H1 (cell line): ENCODE measurements around the gene DOP1B. TPM values are rescaled to one million over a fixed set of nuclear protein-coding genes. Genes with fewer than 3 reads are reported as not detected.

ENCODE experiments used
- CTCF ChIA-PET: fragments of 300-600 bp; sonication (Branson Sonifier 250); formaldehyde crosslinking; loops from one replicate; lab custom pipeline; 2021; ENCODE audit not compliant: partially characterized antibody; lab: Charles Lee
- POLR2A ChIA-PET: fragments of 300-600 bp; sonication (Branson Sonifier 250); formaldehyde crosslinking; loops from one replicate; lab custom pipeline; 2021; ENCODE audit warnings: inconsistent platforms; ENCODE audit not compliant: partially characterized antibody; lab: Charles Lee
- DNase-seq, 2 experiments: peaks; one replicate each; pipeline versions ENCODE4 v3.0.0 to v3.0.0-alpha.2; 2010 to 2022; ENCODE audit warnings: low spot score in 2 of 2, low read depth in 1 of 2, mixed read lengths in 1 of 2
- FAIRE-seq: peaks from 2 replicates; lab custom pipeline; 2011; peaks lifted over from hg19 to GRCh38; lab: Jason Lieb, UNC
- H2AFZ ChIP-seq: 2 replicates; pipeline ENCODE4 v1.8.1; 2012; ENCODE audit warnings: low read length, inconsistent platforms
- H2AK5ac ChIP-seq: 2 replicates; pipeline ENCODE4 v1.6.1; 2013; ENCODE audit warnings: low read depth, low read length
- H2BK120ac ChIP-seq: replicated peaks from 2 replicates; pipeline ENCODE3; 2013; ENCODE audit warnings: low read depth, low read length, inconsistent platforms
- H2BK12ac ChIP-seq: 2 replicates; pipeline ENCODE4 v1.6.1; 2013; ENCODE audit warnings: low read depth, low read length
- H2BK15ac ChIP-seq: 2 replicates; pipeline ENCODE4 v1.6.1; 2013; ENCODE audit warnings: low read length
- H2BK20ac ChIP-seq: 2 replicates; pipeline ENCODE4 v1.6.1; 2013; ENCODE audit warnings: low read length
- H2BK5ac ChIP-seq: 2 replicates; pipeline ENCODE4 v1.6.1; 2013; ENCODE audit warnings: low read depth, low read length
- H3K14ac ChIP-seq: 2 replicates; pipeline ENCODE4 v1.6.1; 2013; ENCODE audit warnings: inconsistent platforms; ENCODE audit not compliant: insufficient read length
- H3K18ac ChIP-seq: 2 replicates; pipeline ENCODE4 v1.6.1; 2013; ENCODE audit warnings: low read length; ENCODE audit errors: extremely low read depth
- H3K23ac ChIP-seq: 2 replicates; pipeline ENCODE4 v1.6.1; 2013; ENCODE audit warnings: inconsistent platforms; ENCODE audit not compliant: insufficient read length
- H3K23me2 ChIP-seq: 2 replicates; pipeline ENCODE4 v1.6.1; 2013; ENCODE audit warnings: low read depth, low read length
- H3K27ac ChIP-seq: 2 replicates; pipeline ENCODE4 v1.6.1; 2011; ENCODE audit warnings: low read depth, low read length, inconsistent platforms
- H3K27me3 ChIP-seq, 4 experiments: replicated peaks in 1 of 4; 1 replicate in 1 of 4; 2 replicates in 3 of 4; pipeline versions ENCODE4 v1.6.1 to v1.8.1; 2011 to 2013; ENCODE audit warnings: low read length in 3 of 4, mild to moderate bottlenecking in 3 of 4, inconsistent platforms in 2 of 4, mixed read lengths in 2 of 4, moderate library complexity in 1 of 4; ENCODE audit not compliant: control insufficient read depth in 3 of 4, insufficient read depth in 3 of 4; ENCODE audit errors: extremely low read depth in 1 of 4
- H3K36me3 ChIP-seq, 4 experiments: 2 replicates each; pipeline versions ENCODE4 v1.6.1 to v1.8.1; 2011 to 2013; ENCODE audit warnings: mild to moderate bottlenecking in 4 of 4, low read length in 3 of 4, moderate library complexity in 2 of 4, control low read depth in 1 of 4, inconsistent platforms in 1 of 4; ENCODE audit not compliant: insufficient read depth in 4 of 4, control insufficient read depth in 2 of 4
- H3K4ac ChIP-seq: replicated peaks from 2 replicates; pipeline ENCODE3; 2013; ENCODE audit warnings: low read length, low read depth, mixed read lengths, inconsistent platforms; ENCODE audit not compliant: insufficient read length
- H3K4me1 ChIP-seq, 4 experiments: replicated peaks in 1 of 4; 1 replicate in 1 of 4; 2 replicates in 3 of 4; pipeline versions ENCODE4 v1.6.1 to v1.8.1; 2011 to 2013; ENCODE audit warnings: low read length in 3 of 4, inconsistent platforms in 2 of 4, mixed read lengths in 1 of 4; ENCODE audit not compliant: insufficient read depth in 4 of 4, control insufficient read depth in 3 of 4
- H3K4me2 ChIP-seq, 2 experiments: 2 replicates each; pipeline versions ENCODE4 v1.6.1 to v1.8.1; 2011 to 2013; ENCODE audit warnings: low read depth in 2 of 2, low read length in 2 of 2, control low read depth in 1 of 2, inconsistent platforms in 1 of 2, mild to moderate bottlenecking in 1 of 2; ENCODE audit not compliant: insufficient read depth in 1 of 2
- H3K4me3 ChIP-seq, 4 experiments: fragments of 200-600, 300-600 bp in 1 of 4; sonication (generic), shearing (Covaris generic), sonication (Bioruptor Twin) in 1 of 4; 2 replicates each; pipeline versions ENCODE4 v1.5.1 to v1.8.1; 2011 to 2016; ENCODE audit warnings: low read length in 4 of 4, low read depth in 3 of 4, control low read depth in 2 of 4, inconsistent platforms in 2 of 4, mild to moderate bottlenecking in 2 of 4, mixed read lengths in 1 of 4, moderate library complexity in 1 of 4; ENCODE audit not compliant: insufficient read depth in 2 of 4; ENCODE audit errors: extremely low read depth in 1 of 4
- H3K56ac ChIP-seq: replicated peaks from 2 replicates; pipeline ENCODE3; 2013; ENCODE audit warnings: low read depth, mild to moderate bottlenecking, mixed read lengths, low read length, inconsistent platforms; ENCODE audit not compliant: insufficient read length
- H3K79me1 ChIP-seq: 2 replicates; pipeline ENCODE4 v1.6.1; 2013; ENCODE audit warnings: low read depth, low read length, control low read depth
- H3K79me2 ChIP-seq, 2 experiments: 2 replicates each; pipeline versions ENCODE4 v1.6.1 to v1.8.1; 2012 to 2013; ENCODE audit warnings: low read length in 2 of 2, mild to moderate bottlenecking in 2 of 2, inconsistent platforms in 1 of 2; ENCODE audit not compliant: insufficient read depth in 2 of 2, control insufficient read depth in 1 of 2
- H3K9ac ChIP-seq, 4 experiments: replicated peaks in 1 of 4; 1 replicate in 1 of 4; 2 replicates in 3 of 4; pipeline versions ENCODE4 v1.6.1 to v1.8.1; 2011 to 2013; ENCODE audit warnings: low read depth in 3 of 4, low read length in 3 of 4, control low read depth in 2 of 4, mild to moderate bottlenecking in 2 of 4, moderate library complexity in 2 of 4, inconsistent platforms in 1 of 4; ENCODE audit errors: extremely low read depth in 1 of 4
- H3K9me3 ChIP-seq, 2 experiments: 2 replicates each; pipeline versions ENCODE4 v1.6.1 to v1.8.1; 2012 to 2013; ENCODE audit warnings: mild to moderate bottlenecking in 2 of 2, moderate library complexity in 2 of 2, control low read depth in 1 of 2, inconsistent platforms in 1 of 2, low read depth in 1 of 2, low read length in 1 of 2, mixed read lengths in 1 of 2; ENCODE audit not compliant: insufficient read depth in 2 of 2
- H4K20me1 ChIP-seq, 2 experiments: replicated peaks in 1 of 2; 2 replicates each; pipeline versions ENCODE3 to v1.8.1; 2011 to 2013; ENCODE audit warnings: inconsistent platforms in 2 of 2, low read length in 2 of 2, mild to moderate bottlenecking in 1 of 2; ENCODE audit not compliant: insufficient read depth in 2 of 2, control insufficient read depth in 1 of 2
- H4K5ac ChIP-seq: 2 replicates; pipeline ENCODE4 v1.6.1; 2013; ENCODE audit warnings: low read length, low read depth, mixed read lengths, inconsistent platforms; ENCODE audit not compliant: insufficient read length
- H4K8ac ChIP-seq: 2 replicates; pipeline ENCODE4 v1.8.0; 2013; ENCODE audit warnings: mild to moderate bottlenecking, moderate library complexity, low read length, inconsistent platforms; ENCODE audit not compliant: insufficient read depth; ENCODE audit errors: extremely low read depth
- H4K91ac ChIP-seq: replicated peaks from 2 replicates; pipeline ENCODE3; 2013; ENCODE audit warnings: low read length, mixed read lengths, inconsistent platforms; ENCODE audit not compliant: insufficient read length
- EP300 ChIP-seq, 2 experiments: IDR thresholded peaks; 1 replicate in 1 of 2; 2 replicates in 1 of 2; pipeline ENCODE4 v1.6.1; 2011 to 2012; ENCODE audit warnings: low read depth in 2 of 2, low read length in 2 of 2, mild to moderate bottlenecking in 2 of 2, borderline replicate concordance in 1 of 2, inconsistent platforms in 1 of 2, moderate library complexity in 1 of 2
- KDM5A ChIP-seq: fragments of 200-600 bp; IDR thresholded peaks from 2 replicates; pipeline ENCODE4 v1.7.1; 2012; ENCODE audit warnings: mild to moderate bottlenecking, low read length, inconsistent platforms, mixed read lengths
- NRF1 ChIP-seq: IDR thresholded peaks from 2 replicates; pipeline ENCODE4 v1.6.1; 2011; ENCODE audit warnings: mild to moderate bottlenecking, low read depth, low read length, improper control_type of control experiment
- RXRA ChIP-seq: IDR thresholded peaks from 2 replicates; pipeline ENCODE4 v1.6.1; 2011; ENCODE audit warnings: low read depth, mild to moderate bottlenecking, low read length, moderate library complexity; ENCODE audit not compliant: insufficient read depth
- SUZ12 ChIP-seq: fragments of 200-600 bp; sonication (generic); IDR thresholded peaks from 2 replicates; pipeline ENCODE4 v1.6.1; 2012; ENCODE audit warnings: mild to moderate bottlenecking, inconsistent platforms, low read length, moderate library complexity, mixed read lengths
- WGBS, 2 experiments: shearing (Covaris generic) in 1 of 2; methylation state at CpG; one replicate each; pipeline versions ENCODE4 v1.1.6 to v1.1.7; 2013 to 2015; ENCODE audit warnings: low lambda C conversion rate in 2 of 2, mixed read lengths in 2 of 2, inconsistent platforms in 1 of 2, low coverage in 1 of 2, missing lambda C conversion rate in 1 of 2; ENCODE audit not compliant: insufficient replicate concordance in 2 of 2, insufficient coverage in 1 of 2, insufficient read length in 1 of 2; ENCODE audit errors: extremely low coverage in 1 of 2, missing lambda C conversion rate in 1 of 2; 5-methylcytosine and 5-hydroxymethylcytosine counted together
- polyA plus RNA-seq, 7 experiments: library from polyadenylated mRNA; depleted of rRNA in 3 of 7; stranded (reverse) in 5 of 7; unstranded in 2 of 7; fragments of >200 nt in 5 of 7; fragments of 200-250 nt in 2 of 7; gene quantifications; 1 replicate in 5 of 7; 2 replicates in 1 of 7; 4 replicates in 1 of 7; pipeline versions ENCODE4 v1.2.1 to v1.2.3, GENCODE V29; 2011 to 2013; ENCODE audit warnings: missing spikeins in 2 of 7, mixed read lengths in 2 of 7
- total RNA-seq: library from RNA; stranded (reverse); fragmentation: NEBNext Ultra II Directional; extraction: Animal tissue kit (Norgen Biotek cat#: 25700); gene quantifications from 2 replicates; pipeline ENCODE4 v1.2.1, GENCODE V29; 2021

Gene DOP1B
- total and polyA plus RNA-seq, 2 of the 8 experiments (the other 6 are each of a cell fraction or from before 2014, with no cell fraction given), result 2.8 to 9.9 TPM

GRCh38 chr21:36162631-36163030 is 6.0 kb downstream of the DOP1B start:
- Histone ChIP-seq H2BK12ac (no peak overlapping the region), H3K27me3 (peaks cover 0 to 3% (median 0%) of the 10 kb centered on the region in 4 experiments; a peak in 3 of 7 replicates), H4K8ac (no peak overlapping the region), H2BK15ac (no peak overlapping the region), H3K79me2 (peaks cover 0 to 2% of the 10 kb centered on the region in 2 experiments; a peak in 1 of 4 replicates), H3K23me2 (no peaks in the 10 kb centered on the region), H2AK5ac (no peak overlapping the region), H3K4me1 (no peaks in the 10 kb centered on the region), H2AFZ (no peak overlapping the region), H3K4ac (no peak overlapping the region), H3K4me2 (no peak overlapping the region), H3K56ac (no peak overlapping the region), H4K91ac (no peak overlapping the region), H3K4me3 (no peak overlapping the region), H2BK5ac (no peak overlapping the region), H3K36me3 (no peaks in the 10 kb centered on the region), H3K79me1 (0 out of 2 replicates have a peak, but pooled peaks cover 4% of the 10 kb centered on the region), H4K5ac (no peak overlapping the region), H4K20me1 (peaks cover 0 to 4% of the 10 kb centered on the region in 2 experiments), H2BK120ac (no peak overlapping the region), H3K23ac (no peak overlapping the region), H3K14ac (no peak overlapping the region), H3K9me3 (no peaks in the 10 kb centered on the region), H2BK20ac (no peak overlapping the region), H3K27ac (no peak overlapping the region), H3K18ac (no peak overlapping the region), H3K9ac (no peak overlapping the region)
- ChIA-PET CTCF (interaction anchor here (0.8 to 3.0 kb wide), 7 partner anchors 11 to 103 kb away, joined by 3 to 16 read pairs (median 4); no protein-coding TSS in a partner anchor), POLR2A (interaction anchor here (0.7 kb wide), 1 partner anchor 550 kb away, joined by 3 read pairs; no protein-coding TSS in a partner anchor)
- FAIRE-seq, result no peak
- 95% methylated on average over 5 of the region's 5 CpGs; no CpG with 5 or more reads in 1 of the 2 experiments for WGBS, 2 experiments
- TF ChIP-seq SUZ12 (no peak), EP300 (IDR thresholded peaks at IDR 0.05; ENCODE audit: borderline replicate concordance in 1 of 2, low read depth in 2 of 2, low read length in 2 of 2) (no peak), RXRA (no peak), KDM5A (no peak), NRF1 (no peak)
- DNase-seq, result no peak
